ENCODE results near the gene PP2D1. TPM values are rescaled to one million over a fixed set of nuclear protein-coding genes. Genes with fewer than 3 reads are reported as not detected.
"Not testable (repeated sequence)": the region's sequence is repeated elsewhere in the genome, so short reads cannot be mapped to it uniquely, and the experiment has no call there.

The PP2D1 gene
- total RNA-seq, 6 experiments from 2014 or later: not detected

DNA sequence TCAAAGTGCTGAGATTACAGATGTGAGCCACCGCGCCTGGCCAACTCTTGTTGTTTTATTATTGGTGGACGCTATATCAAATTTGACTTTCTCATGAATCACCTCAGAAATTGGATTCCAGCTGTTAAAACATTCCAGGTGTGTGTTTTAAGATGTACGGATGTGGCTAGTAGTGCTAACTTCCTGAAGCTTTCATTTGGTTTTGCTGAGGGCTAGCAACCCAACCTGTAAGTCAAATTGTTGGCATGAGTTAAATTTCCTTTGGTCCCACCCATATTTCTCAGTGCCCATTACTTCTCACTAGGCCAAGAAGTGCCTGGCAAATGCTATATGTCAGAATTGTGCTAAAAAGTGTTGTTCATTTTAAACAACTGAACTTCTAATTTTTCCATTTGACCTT lies 15.1 kb upstream of the PP2D1 start:
- H3K36me3 Mint-ChIP-seq (ENCODE audit: low read depth): no peaks in the 10 kb centered on the region
- TF ChIP-seq, protein P1, sequence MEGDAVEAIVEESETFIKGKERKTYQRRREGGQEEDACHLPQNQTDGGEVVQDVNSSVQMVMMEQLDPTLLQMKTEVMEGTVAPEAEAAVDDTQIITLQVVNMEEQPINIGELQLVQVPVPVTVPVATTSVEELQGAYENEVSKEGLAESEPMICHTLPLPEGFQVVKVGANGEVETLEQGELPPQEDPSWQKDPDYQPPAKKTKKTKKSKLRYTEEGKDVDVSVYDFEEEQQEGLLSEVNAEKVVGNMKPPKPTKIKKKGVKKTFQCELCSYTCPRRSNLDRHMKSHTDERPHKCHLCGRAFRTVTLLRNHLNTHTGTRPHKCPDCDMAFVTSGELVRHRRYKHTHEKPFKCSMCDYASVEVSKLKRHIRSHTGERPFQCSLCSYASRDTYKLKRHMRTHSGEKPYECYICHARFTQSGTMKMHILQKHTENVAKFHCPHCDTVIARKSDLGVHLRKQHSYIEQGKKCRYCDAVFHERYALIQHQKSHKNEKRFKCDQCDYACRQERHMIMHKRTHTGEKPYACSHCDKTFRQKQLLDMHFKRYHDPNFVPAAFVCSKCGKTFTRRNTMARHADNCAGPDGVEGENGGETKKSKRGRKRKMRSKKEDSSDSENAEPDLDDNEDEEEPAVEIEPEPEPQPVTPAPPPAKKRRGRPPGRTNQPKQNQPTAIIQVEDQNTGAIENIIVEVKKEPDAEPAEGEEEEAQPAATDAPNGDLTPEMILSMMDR (IDR thresholded peaks at IDR 0.05): no peak
- no peak overlapping the region for H3K4me3 Mint-ChIP-seq
- no peak for DNase-seq
- H3K27ac Mint-ChIP-seq: no peak overlapping the region
- H3K4me1 Mint-ChIP-seq (ENCODE audit: low read depth): no peaks in the 10 kb centered on the region
- no peaks in the 10 kb centered on the region; the same call in 1 of the 2 replicates for H3K27me3 Mint-ChIP-seq (ENCODE audit: insufficient read depth)
- H3K9me3 Mint-ChIP-seq: no peaks in the 10 kb centered on the region

DNA sequence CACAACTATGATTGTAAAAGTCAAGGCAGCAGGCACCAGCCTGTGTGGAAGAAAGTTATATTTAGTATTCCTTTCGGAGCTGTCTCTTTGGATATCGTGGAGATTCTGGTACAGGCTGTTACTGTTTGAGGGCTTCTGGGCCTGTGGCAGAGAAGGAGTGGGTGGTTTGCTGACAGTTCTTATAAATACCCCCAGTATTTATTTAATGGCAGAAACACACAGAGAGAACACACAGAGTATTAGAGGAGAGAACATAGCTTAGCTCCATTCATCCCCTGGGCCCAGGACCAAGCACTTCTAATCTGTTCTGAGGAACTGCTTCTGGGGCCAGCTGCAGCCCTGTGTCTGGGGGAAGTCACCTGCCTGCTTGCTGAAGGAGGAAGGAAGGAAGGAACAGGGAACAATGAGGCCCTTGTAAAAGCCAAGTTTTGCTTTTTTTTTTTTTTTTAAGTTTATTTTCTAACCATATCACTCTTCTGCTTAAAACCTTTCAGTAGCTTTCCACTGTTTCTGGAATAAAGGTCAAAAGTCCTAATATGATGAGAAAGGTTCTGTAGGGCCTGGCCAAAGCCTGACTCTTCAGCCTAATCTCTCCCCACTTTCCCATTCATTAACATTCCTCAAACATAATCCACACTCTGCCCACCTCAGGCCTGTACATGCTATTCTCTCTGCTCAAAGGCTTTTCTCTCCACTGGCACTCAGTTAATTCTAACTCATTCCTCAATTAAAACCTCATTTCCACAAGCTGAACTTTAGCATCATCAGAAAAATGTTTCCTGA lies 11.8 kb upstream of the PP2D1 start:
- TF ChIP-seq, protein P1 (IDR thresholded peaks at IDR 0.05): no peak
- no peak overlapping the region for H3K27ac Mint-ChIP-seq
- H3K9me3 Mint-ChIP-seq: no peaks in the 10 kb centered on the region
- no peak for DNase-seq
- H3K27me3 Mint-ChIP-seq (ENCODE audit: insufficient read depth): no peaks in the 10 kb centered on the region; the same call in 1 of the 2 replicates
- no peaks in the 10 kb centered on the region for H3K4me1 Mint-ChIP-seq (ENCODE audit: low read depth)
- no peaks in the 10 kb centered on the region for H3K36me3 Mint-ChIP-seq (ENCODE audit: low read depth)
- H3K4me3 Mint-ChIP-seq: no peak overlapping the region

DNA sequence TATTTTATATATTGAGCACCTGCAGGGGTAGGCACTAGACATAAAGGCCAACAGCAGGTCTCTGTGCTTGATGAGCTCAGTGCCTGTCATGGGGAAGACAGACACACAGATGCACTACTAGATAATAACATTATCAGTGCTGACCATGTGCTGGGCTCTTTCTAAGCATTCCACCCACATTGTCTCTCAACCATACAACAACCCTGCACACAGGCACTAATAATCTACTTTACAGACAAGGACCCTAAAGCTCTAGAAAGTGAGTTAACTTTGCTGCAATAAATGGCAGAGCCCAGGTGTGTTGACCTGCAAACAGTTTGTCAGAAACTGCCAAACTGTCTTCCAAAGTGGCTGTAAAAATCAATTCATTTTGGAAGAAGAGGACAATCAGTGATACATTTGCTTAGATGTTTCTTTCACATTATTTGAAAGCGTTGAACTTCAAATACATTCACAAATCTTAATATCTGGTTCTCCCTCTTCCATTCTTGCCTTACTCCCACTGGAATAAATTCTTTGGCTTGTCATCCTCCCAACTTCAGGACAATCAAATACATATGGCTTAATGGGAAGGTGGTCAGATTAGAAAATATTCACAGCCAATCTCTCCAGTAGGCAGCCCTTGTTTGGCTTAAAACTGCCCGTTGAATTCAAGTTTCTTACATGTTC lies 11.0 kb upstream of the PP2D1 start:
- Mint-ChIP-seq H3K27ac (no peak overlapping the region), H3K9me3 (no peaks in the 10 kb centered on the region), H3K4me3 (no peak overlapping the region), H3K27me3 (ENCODE audit: insufficient read depth) (no peaks in the 10 kb centered on the region; the same call in 1 of the 2 replicates), H3K4me1 (ENCODE audit: low read depth) (no peaks in the 10 kb centered on the region), H3K36me3 (ENCODE audit: low read depth) (no peaks in the 10 kb centered on the region)
- DNase-seq: no peak
- TF ChIP-seq, protein P1 (IDR thresholded peaks at IDR 0.05): no peak

DNA sequence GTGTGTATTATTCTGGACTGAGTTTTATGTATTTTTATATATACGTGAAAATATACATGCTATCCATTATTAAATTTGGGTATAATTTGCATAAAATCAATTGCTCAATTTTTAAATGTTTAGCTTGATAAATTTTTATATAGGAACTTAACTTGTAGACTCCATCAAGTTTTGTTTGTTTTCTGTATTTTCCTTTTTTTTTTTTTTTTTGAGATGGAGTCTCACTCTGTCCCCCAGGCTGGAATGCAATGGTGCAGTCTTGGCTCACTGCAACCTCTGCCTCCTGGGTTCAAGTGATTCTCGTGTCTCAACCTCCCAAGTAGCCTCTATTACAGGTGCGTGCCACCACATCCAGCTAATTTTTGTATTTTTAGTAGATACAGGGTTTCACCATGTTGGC lies 4.0 kb upstream of the PP2D1 start:
- DNase-seq; H3K4me3 Mint-ChIP-seq; H3K27me3 Mint-ChIP-seq (ENCODE audit: insufficient read depth); H3K9me3 Mint-ChIP-seq; H3K27ac Mint-ChIP-seq; H3K36me3 Mint-ChIP-seq (ENCODE audit: low read depth); H3K4me1 Mint-ChIP-seq (ENCODE audit: low read depth): not testable (repeated sequence)

DNA sequence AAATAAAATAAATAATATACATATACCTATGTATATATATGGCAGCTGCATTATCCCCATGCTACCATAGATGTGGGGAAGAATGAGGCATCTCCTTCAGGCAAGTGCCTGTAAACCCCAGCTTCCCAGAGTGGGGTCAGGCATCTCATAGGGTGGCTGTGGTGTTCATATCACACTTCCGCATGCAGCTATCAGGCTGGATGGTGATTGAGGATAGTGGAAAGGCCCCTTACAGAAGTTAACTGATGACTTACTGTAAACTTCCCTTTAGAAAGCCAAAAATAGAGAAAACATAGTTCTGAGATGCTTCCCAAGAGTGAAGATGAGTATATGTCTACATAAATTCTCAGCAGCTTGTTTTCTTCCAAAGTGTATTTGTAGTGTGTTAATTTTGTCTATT lies 3.5 kb upstream of the PP2D1 start:
- DNase-seq: no peak
- TF ChIP-seq, protein P1 (IDR thresholded peaks at IDR 0.05): no peak
- no peaks in the 10 kb centered on the region for H3K36me3 Mint-ChIP-seq (ENCODE audit: low read depth)
- no peak overlapping the region for H3K27ac Mint-ChIP-seq
- no peaks in the 10 kb centered on the region for H3K4me1 Mint-ChIP-seq (ENCODE audit: low read depth)
- peaks cover 2% of the 10 kb centered on the region for H3K27me3 Mint-ChIP-seq (ENCODE audit: insufficient read depth)
- H3K4me3 Mint-ChIP-seq: no peak overlapping the region
- H3K9me3 Mint-ChIP-seq: no peaks in the 10 kb centered on the region

DNA sequence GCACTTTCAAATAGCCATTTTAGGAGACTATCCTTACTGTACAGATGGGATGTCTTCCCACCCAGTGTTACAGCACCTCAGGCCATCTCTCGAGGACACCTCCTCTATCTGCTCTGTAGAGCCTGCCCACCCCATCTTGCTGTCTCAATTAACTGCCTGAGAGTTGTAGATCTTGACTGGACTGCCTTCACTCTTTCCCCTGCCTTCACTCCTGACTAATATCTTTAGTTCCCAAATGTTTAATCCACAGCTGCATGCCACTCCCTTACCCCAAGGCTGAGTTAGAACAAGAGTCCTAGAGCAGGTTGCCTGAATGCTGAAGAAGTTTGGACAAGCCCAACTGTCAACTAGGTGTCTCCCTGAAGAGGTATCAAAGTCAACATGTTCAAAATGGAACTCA lies 1.3 kb upstream of the PP2D1 start:
- no peak for DNase-seq
- no peak overlapping the region for H3K27ac Mint-ChIP-seq
- no peaks in the 10 kb centered on the region for H3K4me1 Mint-ChIP-seq (ENCODE audit: low read depth)
- TF ChIP-seq, protein P1 (IDR thresholded peaks at IDR 0.05): no peak
- no peaks in the 10 kb centered on the region for H3K36me3 Mint-ChIP-seq (ENCODE audit: low read depth)
- H3K9me3 Mint-ChIP-seq: no peaks in the 10 kb centered on the region
- H3K4me3 Mint-ChIP-seq: no peak overlapping the region
- peaks cover 2% of the 10 kb centered on the region for H3K27me3 Mint-ChIP-seq (ENCODE audit: insufficient read depth)
